HCT116 (cell line): ENCODE data around the gene CAPZB.

Experiments
- EZH2 ChIP-seq: fragments of 200-600 bp; sonication (generic); IDR thresholded peaks from 2 replicates; pipeline ENCODE4 v1.6.1; 2017; ENCODE audit warnings: antibody characterized with exemption, mixed run types
- EZH2phosphoT487 ChIP-seq: fragments of 200-600 bp; IDR thresholded peaks from 2 replicates; pipeline ENCODE4 v1.6.1; 2018; ENCODE audit warnings: antibody characterized with exemption, borderline replicate concordance
- JUND ChIP-seq: IDR thresholded peaks from 2 replicates; pipeline ENCODE4 v1.6.1; 2012
- POLR2A ChIP-seq: IDR thresholded peaks from 2 replicates; pipeline ENCODE4 v1.7.0; 2011; ENCODE audit warnings: borderline replicate concordance; ENCODE audit not compliant: insufficient read depth, insufficient read length; ENCODE audit errors: extremely low read depth
- POLR2AphosphoS5 ChIP-seq: IDR thresholded peaks from 2 replicates; pipeline ENCODE4 v1.6.1; 2011; ENCODE audit warnings: mild to moderate bottlenecking, low read depth, low read length, moderate library complexity
- SP1 ChIP-seq: IDR thresholded peaks from 2 replicates; pipeline ENCODE4 v1.6.1; 2012; ENCODE audit warnings: low read depth
- SRF ChIP-seq: IDR thresholded peaks from 2 replicates; pipeline ENCODE4 v1.6.1; 2012; ENCODE audit warnings: low read depth
- TF ChIP-seq, protein P1 (sequence below), 3 experiments: fragments of 200-600 bp in 1 of 3; sonication (generic) in 1 of 3; IDR thresholded peaks in 2 of 3; conservative IDR thresholded peaks in 1 of 3; 2 replicates each; pipeline ENCODE4 v1.5.1; 2012 to 2017; ENCODE audit warnings: low read depth in 2 of 3, low read length in 2 of 3, antibody characterized with exemption in 1 of 3, borderline replicate concordance in 1 of 3, control low read depth in 1 of 3, mild to moderate bottlenecking in 1 of 3, mixed read lengths in 1 of 3, mixed run types in 1 of 3, moderate library complexity in 1 of 3; ENCODE audit not compliant: insufficient read depth in 1 of 3
- TF ChIP-seq, protein P2 (sequence below): IDR thresholded peaks from 2 replicates; pipeline ENCODE4 v1.6.1; 2012
- TF ChIP-seq, protein P3 (sequence below): IDR thresholded peaks from 2 replicates; pipeline ENCODE4 v1.6.1; 2012; ENCODE audit warnings: low read depth

DNA sequence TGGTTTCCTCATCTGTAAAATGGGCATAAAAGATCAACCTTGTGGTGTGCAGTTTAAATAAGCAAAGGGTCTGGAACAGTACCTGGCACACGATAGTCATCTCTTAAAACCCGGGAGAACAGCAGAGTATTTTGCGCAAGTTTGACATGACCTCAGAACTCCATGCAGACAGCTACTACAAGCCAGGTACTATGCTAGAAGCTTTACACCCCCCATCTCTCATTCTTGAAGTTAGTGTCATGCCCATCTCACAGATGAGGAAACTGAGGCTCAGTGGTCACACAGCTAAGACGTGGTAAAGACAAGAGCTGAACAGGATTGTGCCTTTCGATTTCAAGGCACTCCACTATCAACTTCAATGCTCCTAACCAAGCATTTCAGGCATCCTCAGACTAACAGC lies 78.7 kb downstream of the CAPZB start:
- TF ChIP-seq SP1, result no peak
- TF ChIP-seq EZH2phosphoT487, result no peak
- TF ChIP-seq SRF, result no peak
- TF ChIP-seq, protein P1, sequence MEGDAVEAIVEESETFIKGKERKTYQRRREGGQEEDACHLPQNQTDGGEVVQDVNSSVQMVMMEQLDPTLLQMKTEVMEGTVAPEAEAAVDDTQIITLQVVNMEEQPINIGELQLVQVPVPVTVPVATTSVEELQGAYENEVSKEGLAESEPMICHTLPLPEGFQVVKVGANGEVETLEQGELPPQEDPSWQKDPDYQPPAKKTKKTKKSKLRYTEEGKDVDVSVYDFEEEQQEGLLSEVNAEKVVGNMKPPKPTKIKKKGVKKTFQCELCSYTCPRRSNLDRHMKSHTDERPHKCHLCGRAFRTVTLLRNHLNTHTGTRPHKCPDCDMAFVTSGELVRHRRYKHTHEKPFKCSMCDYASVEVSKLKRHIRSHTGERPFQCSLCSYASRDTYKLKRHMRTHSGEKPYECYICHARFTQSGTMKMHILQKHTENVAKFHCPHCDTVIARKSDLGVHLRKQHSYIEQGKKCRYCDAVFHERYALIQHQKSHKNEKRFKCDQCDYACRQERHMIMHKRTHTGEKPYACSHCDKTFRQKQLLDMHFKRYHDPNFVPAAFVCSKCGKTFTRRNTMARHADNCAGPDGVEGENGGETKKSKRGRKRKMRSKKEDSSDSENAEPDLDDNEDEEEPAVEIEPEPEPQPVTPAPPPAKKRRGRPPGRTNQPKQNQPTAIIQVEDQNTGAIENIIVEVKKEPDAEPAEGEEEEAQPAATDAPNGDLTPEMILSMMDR (IDR thresholded peaks at IDR 0.05 in 2 of 3, conservative IDR thresholded peaks at IDR 0.05 in 1 of 3; ENCODE audit: borderline replicate concordance in 1 of 3, insufficient read depth in 1 of 3, low read depth in 2 of 3, low read length in 2 of 3), result no peak
- TF ChIP-seq, protein P2, sequence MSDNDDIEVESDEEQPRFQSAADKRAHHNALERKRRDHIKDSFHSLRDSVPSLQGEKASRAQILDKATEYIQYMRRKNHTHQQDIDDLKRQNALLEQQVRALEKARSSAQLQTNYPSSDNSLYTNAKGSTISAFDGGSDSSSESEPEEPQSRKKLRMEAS, result no peak
- no peak for TF ChIP-seq POLR2A
- no peak for TF ChIP-seq EZH2
- no peak for TF ChIP-seq JUND
- no peak for TF ChIP-seq POLR2AphosphoS5
- TF ChIP-seq, protein P3, sequence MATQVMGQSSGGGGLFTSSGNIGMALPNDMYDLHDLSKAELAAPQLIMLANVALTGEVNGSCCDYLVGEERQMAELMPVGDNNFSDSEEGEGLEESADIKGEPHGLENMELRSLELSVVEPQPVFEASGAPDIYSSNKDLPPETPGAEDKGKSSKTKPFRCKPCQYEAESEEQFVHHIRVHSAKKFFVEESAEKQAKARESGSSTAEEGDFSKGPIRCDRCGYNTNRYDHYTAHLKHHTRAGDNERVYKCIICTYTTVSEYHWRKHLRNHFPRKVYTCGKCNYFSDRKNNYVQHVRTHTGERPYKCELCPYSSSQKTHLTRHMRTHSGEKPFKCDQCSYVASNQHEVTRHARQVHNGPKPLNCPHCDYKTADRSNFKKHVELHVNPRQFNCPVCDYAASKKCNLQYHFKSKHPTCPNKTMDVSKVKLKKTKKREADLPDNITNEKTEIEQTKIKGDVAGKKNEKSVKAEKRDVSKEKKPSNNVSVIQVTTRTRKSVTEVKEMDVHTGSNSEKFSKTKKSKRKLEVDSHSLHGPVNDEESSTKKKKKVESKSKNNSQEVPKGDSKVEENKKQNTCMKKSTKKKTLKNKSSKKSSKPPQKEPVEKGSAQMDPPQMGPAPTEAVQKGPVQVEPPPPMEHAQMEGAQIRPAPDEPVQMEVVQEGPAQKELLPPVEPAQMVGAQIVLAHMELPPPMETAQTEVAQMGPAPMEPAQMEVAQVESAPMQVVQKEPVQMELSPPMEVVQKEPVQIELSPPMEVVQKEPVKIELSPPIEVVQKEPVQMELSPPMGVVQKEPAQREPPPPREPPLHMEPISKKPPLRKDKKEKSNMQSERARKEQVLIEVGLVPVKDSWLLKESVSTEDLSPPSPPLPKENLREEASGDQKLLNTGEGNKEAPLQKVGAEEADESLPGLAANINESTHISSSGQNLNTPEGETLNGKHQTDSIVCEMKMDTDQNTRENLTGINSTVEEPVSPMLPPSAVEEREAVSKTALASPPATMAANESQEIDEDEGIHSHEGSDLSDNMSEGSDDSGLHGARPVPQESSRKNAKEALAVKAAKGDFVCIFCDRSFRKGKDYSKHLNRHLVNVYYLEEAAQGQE, result no peak
